Astrocyte (in vitro differentiated cells and primary cell): ENCODE results near the gene KLF9. TPM values are rescaled to one million over a fixed set of nuclear protein-coding genes. Genes with fewer than 3 reads are reported as not detected.

Experiments
- DNase-seq: peaks from one replicate; pipeline ENCODE4 v3.0.0-alpha.2; 2010; ENCODE audit warnings: low read depth
- FAIRE-seq: peaks from 2 replicates; lab custom pipeline; 2011; peaks lifted over from hg19 to GRCh38; lab: Jason Lieb, UNC
- H2AFZ ChIP-seq: 2 replicates; pipeline ENCODE4 v1.6.0; 2012; ENCODE audit warnings: low read depth, low read length, inconsistent platforms
- H3K27ac ChIP-seq: 2 replicates; pipeline ENCODE4 v1.5.1; 2011; ENCODE audit warnings: low read depth, low read length, inconsistent platforms
- H3K27me3 ChIP-seq: 2 replicates; pipeline ENCODE4 v1.6.0; 2011; ENCODE audit warnings: low read length, inconsistent platforms; ENCODE audit not compliant: insufficient read depth
- H3K36me3 ChIP-seq: 2 replicates; pipeline ENCODE4 v1.5.1; 2011; ENCODE audit warnings: low read length, inconsistent platforms; ENCODE audit not compliant: insufficient read depth
- H3K4me1 ChIP-seq: 2 replicates; pipeline ENCODE4 v1.5.1; 2011; ENCODE audit warnings: low read length, inconsistent platforms; ENCODE audit not compliant: insufficient read depth
- H3K4me2 ChIP-seq: 2 replicates; pipeline ENCODE4 v1.6.0; 2012; ENCODE audit warnings: low read length, inconsistent platforms
- H3K4me3 ChIP-seq: 2 replicates; pipeline ENCODE4 v1.5.1; 2011; ENCODE audit warnings: low read depth, mild to moderate bottlenecking, low read length, inconsistent platforms; ENCODE audit not compliant: insufficient read depth
- H3K79me2 ChIP-seq: 2 replicates; pipeline ENCODE4 v1.6.0; 2012; ENCODE audit warnings: mild to moderate bottlenecking, low read length, inconsistent platforms; ENCODE audit not compliant: insufficient read depth
- H3K9ac ChIP-seq: 2 replicates; pipeline ENCODE4 v1.6.0; 2012; ENCODE audit warnings: mild to moderate bottlenecking, low read length, inconsistent platforms
- H3K9me3 ChIP-seq: 2 replicates; pipeline ENCODE4 v1.5.1; 2012; ENCODE audit warnings: low read depth, mild to moderate bottlenecking, low read length, inconsistent platforms; ENCODE audit not compliant: insufficient read depth
- H4K20me1 ChIP-seq: 2 replicates; pipeline ENCODE4 v1.6.0; 2012; ENCODE audit warnings: low read length, inconsistent platforms; ENCODE audit not compliant: insufficient read depth
- H3K27ac Mint-ChIP-seq: one replicate; pipeline ENCODE4 v1.8.0; 2021; ENCODE audit warnings: mild to moderate bottlenecking, mixed read lengths; ENCODE audit not compliant: unreplicated experiment
- H3K27me3 Mint-ChIP-seq: one replicate; pipeline ENCODE4 v1.8.0; 2021; ENCODE audit warnings: low read depth, mixed read lengths; ENCODE audit not compliant: unreplicated experiment
- H3K36me3 Mint-ChIP-seq: one replicate; pipeline ENCODE4 v1.8.0; 2021; ENCODE audit warnings: low read depth, mixed read lengths; ENCODE audit not compliant: unreplicated experiment
- H3K4me1 Mint-ChIP-seq: one replicate; pipeline ENCODE4 v1.8.0; 2021; ENCODE audit warnings: low read depth, mixed read lengths; ENCODE audit not compliant: unreplicated experiment
- H3K4me3 Mint-ChIP-seq: one replicate; pipeline ENCODE4 v1.8.0; 2021; ENCODE audit warnings: mild to moderate bottlenecking, moderate library complexity, mixed read lengths; ENCODE audit not compliant: unreplicated experiment
- H3K9me3 Mint-ChIP-seq: one replicate; pipeline ENCODE4 v1.8.0; 2021; ENCODE audit warnings: mild to moderate bottlenecking, mixed read lengths; ENCODE audit not compliant: unreplicated experiment
- CTCF ChIP-seq: IDR thresholded peaks from 2 replicates; pipeline ENCODE4 v1.5.1; 2011; ENCODE audit warnings: low read depth, mild to moderate bottlenecking, inconsistent platforms, low read length, moderate library complexity; ENCODE audit not compliant: insufficient read depth
- EZH2 ChIP-seq: IDR thresholded peaks from 2 replicates; pipeline ENCODE4 v1.6.1; 2012; ENCODE audit warnings: mild to moderate bottlenecking, low read length, inconsistent platforms; ENCODE audit not compliant: insufficient read depth
- total RNA-seq: library from RNA; stranded (reverse); gene quantifications from 2 replicates; pipeline ENCODE4 v1.2.1, GENCODE V29; 2021

Gene KLF9
- total RNA-seq, 1 donor from 2014 or later = 4.9 TPM

- Histone ChIP-seq H3K79me2 (no peaks in the 10 kb centered on the region), H4K20me1 (no peaks in the 10 kb centered on the region), H3K4me2 (peak overlapping the region; percentile 95), H2AFZ (peak overlapping the region; percentile 45), H3K9ac (peak overlapping the region; percentile 98), H3K27me3 (no peaks in the 10 kb centered on the region), H3K4me1 (peaks cover 27% of the 10 kb centered on the region), H3K27ac (peak overlapping the region; percentile 99), H3K9me3 (no peaks in the 10 kb centered on the region), H3K36me3 (no peaks in the 10 kb centered on the region), H3K4me3 (peak overlapping the region; percentile 55)
- TF ChIP-seq EZH2 (no peak), CTCF (no peak)
- DNase-seq (peak; percentile 72), FAIRE-seq (no peak)
- peaks cover 13% of the 10 kb centered on the region for H3K27me3 Mint-ChIP-seq
- H3K4me3 Mint-ChIP-seq = peak overlapping the region; percentile 84
- H3K4me1 Mint-ChIP-seq = peaks cover 19% of the 10 kb centered on the region
- peak overlapping the region; percentile 95 for H3K27ac Mint-ChIP-seq
- H3K9me3 Mint-ChIP-seq = peaks cover 4% of the 10 kb centered on the region
- H3K36me3 Mint-ChIP-seq = no peaks in the 10 kb centered on the region
Observed at GRCh38 chr9:70420441-70421271, 6.2 kb upstream of the KLF9 start.

- Mint-ChIP-seq H3K9me3 (no peaks in the 10 kb centered on the region), H3K36me3 (no peaks in the 10 kb centered on the region), H3K27ac (peak overlapping the region; percentile 98), H3K27me3 (peaks cover 4% of the 10 kb centered on the region), H3K4me1 (peaks cover 19% of the 10 kb centered on the region), H3K4me3 (peak overlapping the region; percentile 84)
- peak; percentile 93 for DNase-seq
- H3K27ac ChIP-seq = peak overlapping the region; percentile 99
- H4K20me1 ChIP-seq = no peaks in the 10 kb centered on the region
- H3K4me2 ChIP-seq = peak overlapping the region; percentile 95
- no peak for TF ChIP-seq EZH2
- TF ChIP-seq CTCF = no peak
- H3K9me3 ChIP-seq = no peaks in the 10 kb centered on the region
- peak overlapping the region; percentile 98 for H3K9ac ChIP-seq
- FAIRE-seq = no peak
- no peaks in the 10 kb centered on the region for H3K27me3 ChIP-seq
- H2AFZ ChIP-seq = no peak overlapping the region
- no peaks in the 10 kb centered on the region for H3K79me2 ChIP-seq
- peaks cover 27% of the 10 kb centered on the region for H3K4me1 ChIP-seq
- peak overlapping the region; percentile 60 for H3K4me3 ChIP-seq
- no peaks in the 10 kb centered on the region for H3K36me3 ChIP-seq
Observed at GRCh38 chr9:70419556-70420440, 5.3 kb upstream of the KLF9 start.
